Measurements from ENCODE around the gene TLX2.

DNA sequence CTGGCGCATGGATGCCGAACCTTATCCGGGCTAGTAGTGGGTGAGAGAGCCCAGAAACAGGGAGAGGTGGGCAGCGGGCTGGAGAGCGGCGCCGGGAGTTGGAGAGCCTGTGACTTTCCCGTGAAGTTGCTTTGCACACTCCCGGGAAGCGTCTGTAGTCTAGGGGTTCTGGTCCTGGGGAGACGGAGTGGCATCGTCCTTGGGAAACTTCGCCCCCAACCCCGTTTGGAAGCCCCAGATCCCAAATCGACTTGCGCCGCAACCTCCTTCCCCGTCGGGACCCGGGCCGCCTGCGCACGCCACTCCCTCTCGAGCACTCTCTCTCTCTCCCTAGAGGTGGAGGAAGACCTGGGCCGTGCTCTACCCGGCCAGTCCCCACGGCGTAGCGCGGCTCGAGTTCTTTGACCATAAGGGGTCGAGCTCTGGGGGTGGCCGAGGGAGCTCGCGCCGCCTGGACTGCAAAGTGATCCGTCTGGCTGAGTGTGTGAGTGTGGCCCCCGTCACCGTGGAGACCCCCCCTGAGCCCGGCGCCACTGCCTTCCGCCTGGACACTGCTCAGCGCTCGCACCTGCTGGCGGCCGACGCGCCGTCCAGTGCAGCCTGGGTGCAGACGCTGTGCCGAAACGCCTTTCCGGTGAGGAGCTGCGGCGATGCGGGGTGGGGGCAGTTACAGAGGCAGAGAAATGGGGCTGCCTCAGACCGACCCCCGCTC, 40.7 kb downstream of the TLX2 start:
- TF ChIP-seq, protein P1, sequence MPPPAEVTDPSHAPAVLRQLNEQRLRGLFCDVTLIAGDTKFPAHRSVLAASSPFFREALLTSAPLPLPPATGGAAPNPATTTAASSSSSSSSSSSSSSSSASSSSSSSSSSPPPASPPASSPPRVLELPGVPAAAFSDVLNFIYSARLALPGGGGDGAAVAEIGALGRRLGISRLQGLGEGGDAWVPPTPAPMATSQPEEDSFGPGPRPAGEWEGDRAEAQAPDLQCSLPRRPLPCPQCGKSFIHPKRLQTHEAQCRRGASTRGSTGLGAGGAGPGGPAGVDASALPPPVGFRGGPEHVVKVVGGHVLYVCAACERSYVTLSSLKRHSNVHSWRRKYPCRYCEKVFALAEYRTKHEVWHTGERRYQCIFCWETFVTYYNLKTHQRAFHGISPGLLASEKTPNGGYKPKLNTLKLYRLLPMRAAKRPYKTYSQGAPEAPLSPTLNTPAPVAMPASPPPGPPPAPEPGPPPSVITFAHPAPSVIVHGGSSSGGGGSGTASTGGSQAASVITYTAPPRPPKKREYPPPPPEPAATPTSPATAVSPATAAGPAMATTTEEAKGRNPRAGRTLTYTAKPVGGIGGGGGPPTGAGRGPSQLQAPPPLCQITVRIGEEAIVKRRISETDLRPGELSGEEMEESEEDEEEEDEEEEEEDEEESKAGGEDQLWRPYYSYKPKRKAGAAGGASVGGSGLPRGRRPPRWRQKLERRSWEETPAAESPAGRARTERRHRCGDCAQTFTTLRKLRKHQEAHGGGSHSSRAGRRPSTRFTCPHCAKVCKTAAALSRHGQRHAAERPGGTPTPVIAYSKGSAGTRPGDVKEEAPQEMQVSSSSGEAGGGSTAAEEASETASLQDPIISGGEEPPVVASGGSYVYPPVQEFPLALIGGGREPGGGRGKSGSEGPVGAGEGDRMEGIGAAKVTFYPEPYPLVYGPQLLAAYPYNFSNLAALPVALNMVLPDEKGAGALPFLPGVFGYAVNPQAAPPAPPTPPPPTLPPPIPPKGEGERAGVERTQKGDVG (CRISPR knock-in tag; IDR thresholded peaks at IDR 0.05; ENCODE audit: borderline replicate concordance), result no peak
- TF ChIP-seq ZNF274 (CRISPR knock-in tag; IDR thresholded peaks at IDR 0.05) (no peak), ZFP37 (CRISPR knock-in tag; IDR thresholded peaks at IDR 0.05; ENCODE audit: borderline replicate concordance) (no peak), SP1 (IDR thresholded peaks at IDR 0.05) (no peak), SP1 (CRISPR knock-in tag; IDR thresholded peaks at IDR 0.05) (no peak), PCBP2 (optimal IDR thresholded peaks at IDR 0.05; ENCODE audit: low read depth, low read length, poor library complexity, severe bottlenecking) (no peak), HCFC1 (IDR thresholded peaks at IDR 0.05; ENCODE audit: low read depth, low read length) (no peak)

Measured in HepG2 (cell line).